Measurements from ENCODE around the gene TNN. TPM values are rescaled to one million over a fixed set of nuclear protein-coding genes. Genes with fewer than 3 reads are reported as not detected.

Gene TNN
- total RNA-seq, 1 experiment from 2014 or later, result not detected

DNA sequence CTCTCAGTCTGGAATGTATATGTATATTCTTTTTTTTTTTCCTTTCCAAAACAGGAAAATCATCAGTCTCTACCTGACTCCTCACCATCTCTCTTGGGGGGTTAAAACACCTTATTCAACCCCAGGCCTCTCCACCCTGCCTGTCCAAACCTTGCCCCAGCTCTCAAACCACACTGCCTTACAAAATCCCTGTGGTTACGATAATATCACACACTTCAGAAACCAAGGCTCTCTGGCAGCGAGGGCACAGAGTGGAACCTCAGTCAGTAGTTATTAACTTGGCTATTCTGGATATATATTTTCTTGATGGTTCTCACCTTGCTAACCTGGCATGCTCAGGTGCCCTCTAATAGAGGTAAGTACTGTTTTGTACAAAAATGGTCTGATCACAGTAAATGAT, 100.2 kb downstream of the TNN start:
- DNase-seq (ENCODE audit: low spot score), result no peak
- H3K36me3 ChIP-seq (ENCODE audit: insufficient read depth, low read length, poor library complexity, severe bottlenecking), result no peaks in the 10 kb centered on the region
- TF ChIP-seq, protein P1, sequence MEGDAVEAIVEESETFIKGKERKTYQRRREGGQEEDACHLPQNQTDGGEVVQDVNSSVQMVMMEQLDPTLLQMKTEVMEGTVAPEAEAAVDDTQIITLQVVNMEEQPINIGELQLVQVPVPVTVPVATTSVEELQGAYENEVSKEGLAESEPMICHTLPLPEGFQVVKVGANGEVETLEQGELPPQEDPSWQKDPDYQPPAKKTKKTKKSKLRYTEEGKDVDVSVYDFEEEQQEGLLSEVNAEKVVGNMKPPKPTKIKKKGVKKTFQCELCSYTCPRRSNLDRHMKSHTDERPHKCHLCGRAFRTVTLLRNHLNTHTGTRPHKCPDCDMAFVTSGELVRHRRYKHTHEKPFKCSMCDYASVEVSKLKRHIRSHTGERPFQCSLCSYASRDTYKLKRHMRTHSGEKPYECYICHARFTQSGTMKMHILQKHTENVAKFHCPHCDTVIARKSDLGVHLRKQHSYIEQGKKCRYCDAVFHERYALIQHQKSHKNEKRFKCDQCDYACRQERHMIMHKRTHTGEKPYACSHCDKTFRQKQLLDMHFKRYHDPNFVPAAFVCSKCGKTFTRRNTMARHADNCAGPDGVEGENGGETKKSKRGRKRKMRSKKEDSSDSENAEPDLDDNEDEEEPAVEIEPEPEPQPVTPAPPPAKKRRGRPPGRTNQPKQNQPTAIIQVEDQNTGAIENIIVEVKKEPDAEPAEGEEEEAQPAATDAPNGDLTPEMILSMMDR (conservative IDR thresholded peaks at IDR 0.05; ENCODE audit: low read depth, low read length), result no peak
- no peak for TF ChIP-seq EZH2 (IDR thresholded peaks at IDR 0.05; ENCODE audit: borderline replicate concordance, low read depth, low read length, poor library complexity, severe bottlenecking)
- CTCF ChIA-PET, result no interaction called here
- intact Hi-C loops (cut with micrococcal nuclease; ENCODE audit: unreplicated experiment), result no loop called here
- no peaks in the 10 kb centered on the region for H3K4me1 ChIP-seq (ENCODE audit: insufficient read depth, low read length, poor library complexity, severe bottlenecking)
- H3K9me3 ChIP-seq (ENCODE audit: low read depth, low read length, poor library complexity, severe bottlenecking), result no peaks in the 10 kb centered on the region
- no TSS peak for BruUV-seq (replicated peaks)
- no peak overlapping the region for H3K4me3 ChIP-seq (ENCODE audit: low read depth, low read length, poor library complexity, severe bottlenecking)
- no peak overlapping the region for H3K27ac ChIP-seq (ENCODE audit: low read depth, low read length, poor library complexity, severe bottlenecking)
- H3K27me3 ChIP-seq (replicated peaks; ENCODE audit: insufficient read depth, low read depth, low read length, poor library complexity), result no peaks in the 10 kb centered on the region
- POLR2A ChIA-PET (ENCODE audit: low non-redundant PET), result no interaction called here

DNA sequence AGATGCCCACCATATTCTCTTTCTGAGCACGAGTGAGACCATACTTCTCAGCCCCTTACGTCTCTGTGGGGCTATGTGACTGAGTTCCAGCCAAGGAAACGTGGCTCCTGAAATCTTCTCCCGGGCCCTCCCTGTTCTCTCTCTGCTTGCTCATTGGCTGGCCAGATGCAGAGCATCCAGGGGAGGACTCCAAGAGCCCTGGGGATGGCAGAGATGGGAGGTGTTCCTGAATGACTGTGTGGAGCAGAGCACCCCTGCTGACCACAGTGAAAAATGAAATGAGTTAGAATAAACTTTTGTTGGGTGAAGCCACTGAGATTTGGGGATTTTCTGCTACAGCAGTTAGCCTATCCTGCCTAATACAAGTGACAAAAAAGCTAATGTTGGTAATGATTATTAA, 101.1 kb downstream of the TNN start:
- Histone ChIP-seq H3K9me3 (ENCODE audit: low read depth, low read length, poor library complexity, severe bottlenecking) (no peaks in the 10 kb centered on the region), H3K36me3 (ENCODE audit: insufficient read depth, low read length, poor library complexity, severe bottlenecking) (no peaks in the 10 kb centered on the region), H3K27ac (ENCODE audit: low read depth, low read length, poor library complexity, severe bottlenecking) (no peak overlapping the region), H3K4me3 (ENCODE audit: low read depth, low read length, poor library complexity, severe bottlenecking) (no peak overlapping the region), H3K4me1 (ENCODE audit: insufficient read depth, low read length, poor library complexity, severe bottlenecking) (no peaks in the 10 kb centered on the region), H3K27me3 (replicated peaks; ENCODE audit: insufficient read depth, low read depth, low read length, poor library complexity) (no peaks in the 10 kb centered on the region)
- no peak for TF ChIP-seq EZH2 (IDR thresholded peaks at IDR 0.05; ENCODE audit: borderline replicate concordance, low read depth, low read length, poor library complexity, severe bottlenecking)
- TF ChIP-seq, protein P1 (conservative IDR thresholded peaks at IDR 0.05; ENCODE audit: low read depth, low read length), result no peak
- no peak for DNase-seq (ENCODE audit: low spot score)
- CTCF ChIA-PET, result no interaction called here
- POLR2A ChIA-PET (ENCODE audit: low non-redundant PET), result no interaction called here
- intact Hi-C loops (cut with micrococcal nuclease; ENCODE audit: unreplicated experiment), result no loop called here
- no TSS peak for BruUV-seq (replicated peaks)

DNA sequence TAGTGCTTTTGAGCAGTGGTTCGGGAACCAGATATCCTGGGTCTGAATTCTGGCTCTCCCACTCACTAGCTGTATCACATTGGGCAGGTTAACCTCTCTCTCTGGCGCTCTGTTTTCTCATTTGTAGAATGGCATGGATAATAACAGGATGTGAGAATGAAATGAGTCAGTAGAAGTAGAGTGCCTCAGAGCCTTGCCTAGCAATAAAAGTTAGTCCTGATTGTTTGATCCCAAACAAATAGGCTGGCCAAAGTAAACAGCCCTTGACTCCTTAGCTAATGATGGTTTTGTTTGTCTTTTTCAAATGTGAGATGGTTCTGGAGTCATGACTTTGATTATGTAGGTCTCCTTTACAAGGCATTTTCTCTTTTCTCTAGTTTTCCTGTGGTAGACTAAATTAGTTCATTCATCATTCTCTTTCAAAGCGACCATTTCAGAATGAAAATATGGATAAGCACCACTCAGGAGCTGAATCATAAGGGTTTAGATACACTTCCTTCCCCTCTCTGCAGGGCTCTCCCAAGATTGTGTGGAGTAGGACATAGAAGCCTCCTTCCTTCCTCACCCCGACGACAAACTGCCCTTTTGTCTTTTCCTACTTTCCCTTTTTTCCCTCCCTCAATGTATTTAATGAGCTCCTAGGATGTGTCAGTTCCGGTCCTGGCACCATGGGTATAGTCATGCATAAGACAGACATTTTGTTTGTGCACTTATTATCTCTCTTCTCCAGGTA, 101.8 kb downstream of the TNN start:
- Histone ChIP-seq H3K27ac (ENCODE audit: low read depth, low read length, poor library complexity, severe bottlenecking) (no peak overlapping the region), H3K9me3 (ENCODE audit: low read depth, low read length, poor library complexity, severe bottlenecking) (no peaks in the 10 kb centered on the region), H3K27me3 (replicated peaks; ENCODE audit: insufficient read depth, low read depth, low read length, poor library complexity) (no peaks in the 10 kb centered on the region), H3K4me1 (ENCODE audit: insufficient read depth, low read length, poor library complexity, severe bottlenecking) (no peaks in the 10 kb centered on the region), H3K36me3 (ENCODE audit: insufficient read depth, low read length, poor library complexity, severe bottlenecking) (no peaks in the 10 kb centered on the region), H3K4me3 (ENCODE audit: low read depth, low read length, poor library complexity, severe bottlenecking) (no peak overlapping the region)
- TF ChIP-seq, protein P1 (conservative IDR thresholded peaks at IDR 0.05; ENCODE audit: low read depth, low read length), result no peak
- no peak for TF ChIP-seq EZH2 (IDR thresholded peaks at IDR 0.05; ENCODE audit: borderline replicate concordance, low read depth, low read length, poor library complexity, severe bottlenecking)
- intact Hi-C loops (cut with micrococcal nuclease; ENCODE audit: unreplicated experiment), result no loop called here
- ChIA-PET POLR2A (ENCODE audit: low non-redundant PET) (no interaction called here), CTCF (no interaction called here)
- BruUV-seq (replicated peaks), result no TSS peak
- DNase-seq (ENCODE audit: low spot score), result no peak

Data from A673 (cell line).